Erythroblast (primary cell): ENCODE results near the gene TPP1.

Experiments
- GATA1 ChIP-seq: IDR thresholded peaks from 2 replicates; pipeline ENCODE4 v1.6.1; 2011; ENCODE audit warnings: low read depth, mild to moderate bottlenecking, control low read depth, low read length, moderate library complexity
- POLR2A ChIP-seq: IDR thresholded peaks from 2 replicates; pipeline ENCODE4 v1.6.1; 2011; ENCODE audit warnings: mild to moderate bottlenecking, low read length

- TF ChIP-seq POLR2A (no peak), GATA1 (no peak)
These were observed 4.8 kb downstream of the TPP1 start for GRCh38 chr11:6614446-6614845.
